ENCODE measurements around the gene ADRA1B.

DNA sequence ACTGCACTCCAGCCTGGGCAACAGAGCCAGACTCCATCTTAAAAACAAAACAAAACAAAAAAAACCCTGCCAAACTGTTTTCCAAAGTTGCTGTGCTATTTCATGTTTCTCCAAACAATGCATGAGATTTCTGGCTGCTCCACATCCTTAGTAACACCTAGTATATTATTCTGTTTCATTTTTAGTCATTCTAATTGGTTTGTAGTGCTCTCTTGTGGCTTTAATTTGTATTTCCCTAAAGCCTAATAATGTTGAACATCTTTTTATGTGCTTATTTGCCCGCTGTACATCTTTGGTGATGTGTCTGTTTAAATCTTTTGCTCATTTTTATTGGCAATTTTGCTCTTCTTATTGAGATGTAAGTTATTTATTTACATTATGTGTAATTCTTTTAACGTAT, 74.2 kb downstream of the ADRA1B start:
- TF ChIP-seq POLR2AphosphoS5 (IDR thresholded peaks at IDR 0.05) = no peak
- TF ChIP-seq CTCF (IDR thresholded peaks at IDR 0.05) = peak in 1 of 4 experiments; percentile 6
- no peak for TF ChIP-seq POLR2A (IDR thresholded peaks at IDR 0.05)
